HG02642 (cell line): Measurements from ENCODE around the gene ADARB2.

Source experiments
- ATAC-seq: cut with Tn5 transposase; IDR thresholded peaks from one replicate; pipeline ENCODE4 v1.9.1; 2021; ENCODE audit warnings: mild to moderate bottlenecking; ENCODE audit not compliant: unreplicated experiment, poor library complexity

ADARB2 gene

DNA sequence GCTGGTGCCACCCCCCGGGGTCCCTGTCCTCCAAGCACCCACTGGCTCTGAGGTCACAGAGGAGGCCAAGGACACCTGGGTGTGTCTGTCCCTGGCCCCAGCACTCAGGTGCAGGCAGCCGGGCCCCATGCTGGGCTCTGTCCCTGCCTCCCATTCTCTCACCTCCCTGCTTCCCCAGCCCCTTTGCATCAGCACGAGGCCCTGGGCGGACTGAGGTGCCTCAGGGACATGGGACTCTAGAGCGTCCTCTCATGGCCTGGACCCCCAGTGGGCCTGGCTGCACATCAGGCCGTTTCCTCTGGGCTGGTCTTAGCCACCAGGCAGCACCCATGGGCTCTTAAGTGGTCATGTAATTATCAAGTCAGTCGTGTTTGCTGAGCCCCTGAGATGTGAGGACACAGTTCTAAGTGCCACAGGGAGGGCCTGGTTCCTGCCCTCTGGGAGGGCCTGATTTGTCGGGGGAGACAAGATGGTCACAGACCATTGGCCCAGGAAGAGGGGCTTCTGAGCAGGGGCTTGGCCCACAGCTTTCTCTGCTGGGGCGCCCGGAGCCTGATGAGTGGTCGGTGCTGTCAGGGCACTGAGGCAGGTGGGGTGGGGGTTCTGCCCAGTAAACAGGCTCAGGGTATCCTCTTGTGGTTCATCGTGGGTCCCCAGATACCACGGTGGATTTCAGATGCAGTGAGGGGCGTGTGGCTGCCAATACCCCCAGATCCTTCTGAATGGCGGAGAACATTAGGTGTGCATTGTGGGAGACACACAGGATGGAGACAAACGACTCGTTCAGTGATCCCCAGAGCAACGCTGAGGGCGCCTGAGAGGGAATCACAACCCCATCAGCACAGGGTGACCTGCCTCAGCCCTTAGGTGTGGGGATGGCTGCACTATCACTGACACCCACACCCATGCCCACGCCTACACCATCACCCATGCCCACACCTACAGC is 528.7 kb downstream of the ADARB2 start:
- no peak for ATAC-seq

DNA sequence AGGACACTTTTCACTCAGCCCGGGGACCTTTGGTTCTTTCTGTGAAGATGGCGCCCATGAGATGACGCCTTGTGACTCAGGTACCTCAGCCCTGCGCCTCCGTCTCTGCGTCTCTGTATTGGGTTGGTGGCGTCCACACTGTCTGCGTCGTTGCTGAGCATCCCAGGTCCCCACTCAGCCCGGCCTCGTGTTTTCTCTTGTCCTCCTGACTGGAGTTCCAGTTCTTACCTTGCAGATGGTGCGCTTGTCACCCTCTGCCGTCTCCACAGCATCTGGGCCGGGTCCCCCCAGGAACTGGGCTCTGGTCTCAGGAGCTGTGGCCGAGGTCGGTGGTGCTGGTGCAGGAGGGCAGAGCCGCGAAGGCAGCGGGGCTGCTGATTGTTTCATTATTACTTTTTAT is 530.7 kb downstream of the ADARB2 start:
- no peak for ATAC-seq

GRCh38 chr10:1206101-1206500 is 531.2 kb downstream of the ADARB2 start:
- no peak for ATAC-seq

DNA sequence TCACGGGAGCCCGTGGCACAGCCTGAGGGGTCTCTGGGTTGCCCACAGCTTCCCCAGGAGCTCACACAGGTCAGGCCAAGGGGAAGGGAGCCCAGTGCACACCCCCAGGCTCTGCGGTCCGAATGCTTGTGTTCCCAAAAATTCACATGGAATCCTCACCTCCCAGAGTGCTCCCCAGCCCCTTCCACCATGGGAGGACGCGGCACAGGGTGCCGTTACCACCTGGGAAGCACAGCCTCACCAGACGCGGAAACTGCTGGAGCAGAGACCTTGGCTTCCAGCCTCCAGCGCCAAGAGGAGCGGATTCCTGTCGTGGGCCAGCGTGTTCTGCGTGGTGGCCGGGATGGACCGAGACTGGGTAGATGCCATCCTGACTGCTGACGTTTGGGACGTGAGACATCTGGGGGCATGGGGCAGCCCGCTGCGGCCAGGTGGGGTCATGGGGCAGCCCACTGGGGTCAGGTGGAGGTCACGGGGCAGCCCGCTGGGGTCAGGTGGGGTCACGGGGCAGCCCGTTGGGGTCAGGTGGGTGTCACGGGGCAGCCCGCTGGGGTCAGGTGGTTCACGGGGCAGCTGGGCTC is 531.8 kb downstream of the ADARB2 start:
- no peak for ATAC-seq

DNA sequence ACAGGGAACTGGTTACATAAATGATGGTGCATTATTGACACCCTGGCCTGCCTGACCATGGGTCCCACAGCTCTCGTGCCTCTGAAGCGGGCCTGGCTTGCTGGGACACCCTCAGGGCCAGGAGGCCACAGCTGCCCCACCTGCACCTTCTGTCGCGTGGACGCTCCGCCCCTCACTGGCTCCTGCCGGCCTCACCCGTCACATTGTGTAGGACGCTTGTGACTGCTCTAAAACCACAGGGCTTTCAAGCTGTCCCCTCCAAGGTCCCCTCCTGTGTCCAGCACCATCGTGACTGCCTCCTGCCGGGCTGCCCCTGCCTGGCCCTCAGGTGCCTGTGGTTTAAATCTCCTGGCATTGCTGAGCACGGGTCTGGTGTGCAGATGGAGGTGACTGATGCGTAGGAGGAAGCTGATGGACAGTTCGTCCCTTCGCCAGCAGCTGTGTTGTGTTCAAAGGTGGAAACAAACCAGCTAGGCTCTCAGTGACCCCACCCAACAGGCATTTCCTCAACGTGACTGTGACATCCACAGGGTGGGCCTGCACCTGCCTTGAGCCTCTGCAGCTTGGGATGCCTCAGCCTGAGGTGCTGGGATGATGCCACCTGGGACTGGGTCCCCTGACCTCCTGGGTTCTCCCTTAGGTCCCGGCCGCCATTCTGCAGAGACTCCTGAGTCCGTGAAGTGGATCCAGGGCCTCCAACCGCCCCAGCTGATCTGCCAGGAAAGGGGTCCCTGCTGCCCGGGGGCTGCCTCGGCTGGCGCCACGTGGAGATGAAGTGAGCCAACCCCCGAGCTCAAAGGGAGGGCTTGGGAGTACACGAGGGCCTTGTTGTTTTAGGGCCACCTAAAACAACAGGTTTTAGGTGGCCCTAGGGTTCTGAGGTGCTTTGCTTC is 532.6 kb downstream of the ADARB2 start:
- ATAC-seq: no peak

GRCh38 chr10:1203704-1204103 is 533.6 kb downstream of the ADARB2 start:
- ATAC-seq: no peak

GRCh38 chr10:1203216-1203615 is 534.1 kb downstream of the ADARB2 start:
- ATAC-seq: no peak

GRCh38 chr10:1202343-1202742 is 535.0 kb downstream of the ADARB2 start:
- ATAC-seq: no peak

GRCh38 chr10:1200866-1201807 is 536.2 kb downstream of the ADARB2 start:
- no peak for ATAC-seq

DNA sequence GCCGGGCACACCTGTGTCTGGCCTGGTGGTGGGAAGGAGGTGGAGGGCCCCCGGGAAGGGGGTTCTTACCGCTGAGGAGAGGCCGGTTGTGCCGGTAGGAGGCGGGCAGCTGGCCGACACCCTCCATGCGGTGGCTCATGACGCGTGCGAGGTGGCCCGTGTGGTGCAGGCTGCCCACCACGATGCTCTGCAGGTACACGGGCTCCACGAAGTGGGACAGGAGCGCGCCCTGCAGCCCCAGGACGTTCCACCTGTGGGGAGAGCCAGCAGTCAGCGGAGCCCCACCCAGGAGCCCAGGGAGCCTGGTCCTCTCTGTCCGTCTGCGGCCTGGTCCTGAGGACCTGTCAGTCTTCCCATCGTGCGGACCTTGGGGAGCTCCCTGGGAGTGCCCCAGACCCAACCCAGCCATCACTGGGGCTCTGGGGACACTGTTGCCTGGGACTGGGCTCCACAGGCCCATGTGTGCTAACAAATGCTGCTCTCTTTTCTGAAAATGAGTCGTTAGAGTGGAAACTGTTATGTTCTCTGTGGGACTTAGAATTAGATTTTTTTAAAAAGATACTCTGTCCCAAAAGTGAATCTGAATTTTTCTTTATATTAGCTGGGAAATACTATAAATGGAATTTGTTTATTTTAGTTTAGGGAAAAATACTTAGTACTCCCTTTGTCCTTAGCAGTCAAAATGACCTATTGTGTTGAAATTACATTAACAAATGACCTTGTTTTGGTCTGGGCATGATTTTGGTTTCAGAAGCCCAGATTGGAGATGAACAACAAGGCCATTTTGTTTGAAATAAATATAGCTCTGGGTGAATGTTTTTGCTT is 537.2 kb downstream of the ADARB2 start:
- ATAC-seq: no peak

GRCh38 chr10:1199345-1199673 is 538.0 kb downstream of the ADARB2 start:
- no peak for ATAC-seq

- no peak for ATAC-seq
These were observed 538.6 kb downstream of the ADARB2 start for GRCh38 chr10:1198453-1199344.

- ATAC-seq: no peak
These were observed 539.9 kb downstream of the ADARB2 start for GRCh38 chr10:1197384-1197783.

DNA sequence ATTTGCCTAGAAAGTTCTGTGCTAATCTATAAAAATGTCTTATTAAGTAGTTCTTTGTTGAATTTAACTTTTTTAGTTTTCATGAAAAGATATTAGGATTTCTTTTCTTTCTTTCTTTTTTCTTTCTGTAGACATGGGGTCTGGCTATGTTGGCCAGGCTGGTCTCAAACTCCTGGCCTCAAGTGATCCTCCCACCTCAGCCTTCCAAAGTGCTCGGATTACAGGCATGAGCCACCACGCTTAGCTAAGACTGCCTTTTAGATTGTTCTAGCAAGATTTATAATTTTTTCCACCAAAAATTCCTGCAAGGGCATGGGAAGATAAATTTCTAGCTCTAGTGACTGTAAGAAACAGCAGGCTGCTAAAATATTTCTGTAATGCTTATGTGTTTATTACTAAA is 540.7 kb downstream of the ADARB2 start:
- no peak for ATAC-seq

GRCh38 chr10:1195828-1196227 is 541.5 kb downstream of the ADARB2 start:
- ATAC-seq: no peak

DNA sequence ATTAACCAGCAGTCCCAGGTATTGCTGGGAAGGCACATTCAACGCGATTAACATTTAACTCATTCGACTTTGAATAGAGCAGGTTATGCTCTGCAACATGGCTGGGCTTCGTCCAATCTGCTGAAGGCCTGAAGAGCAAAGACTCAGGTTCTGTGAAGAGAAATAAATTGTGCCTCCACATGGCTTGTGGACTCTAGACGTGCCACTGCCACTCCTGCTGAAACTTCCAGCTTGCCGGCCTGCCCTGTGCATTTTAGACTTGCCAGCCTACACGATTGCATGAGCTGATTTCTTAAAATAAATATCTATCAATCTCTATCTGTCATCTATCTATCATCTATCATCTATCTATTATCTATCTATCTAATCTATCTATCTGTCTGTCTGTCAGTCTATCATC is 543.2 kb downstream of the ADARB2 start:
- ATAC-seq: no peak

DNA sequence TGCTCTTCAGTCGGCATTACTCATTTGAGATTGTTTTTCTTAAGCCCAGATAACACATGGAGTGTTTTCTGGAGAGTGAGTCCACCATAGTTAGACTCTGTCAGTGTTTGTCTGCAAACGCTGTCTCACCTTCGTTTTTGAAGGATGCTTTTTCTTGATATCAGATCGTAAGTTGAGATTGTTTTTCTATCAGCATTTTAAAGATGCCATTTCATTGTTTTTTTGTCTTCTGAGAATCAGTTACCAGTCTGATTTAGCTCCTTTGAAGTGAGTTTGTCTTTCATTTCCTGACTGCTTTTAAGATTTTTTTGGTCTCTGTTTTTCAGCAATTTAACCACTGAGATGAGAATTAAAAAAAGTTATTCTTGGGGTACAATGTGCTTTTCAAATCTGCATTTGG is 543.8 kb downstream of the ADARB2 start:
- no peak for ATAC-seq

DNA sequence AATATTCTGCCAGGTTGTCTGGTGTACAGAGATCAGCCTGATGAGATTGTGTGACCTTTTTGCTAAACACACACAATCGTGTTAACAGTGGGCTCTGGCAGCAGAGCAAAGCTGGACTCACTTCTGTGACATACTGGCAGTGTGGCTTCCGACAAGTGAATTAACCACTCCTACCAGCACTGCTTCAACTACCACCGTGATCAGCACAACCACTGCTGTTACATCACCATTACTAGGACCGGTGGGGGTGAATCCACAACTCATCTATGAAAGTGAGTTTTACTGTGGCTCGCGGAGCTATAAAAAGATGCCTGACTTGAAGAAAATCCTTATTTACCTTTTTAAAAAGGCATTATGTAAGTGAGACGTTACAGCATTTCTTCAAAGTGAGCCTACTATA is 545.6 kb downstream of the ADARB2 start:
- ATAC-seq: no peak
